ENCODE data around the gene PAM. TPM values are rescaled to one million over a fixed set of nuclear protein-coding genes. Genes with fewer than 3 reads are reported as not detected.

The PAM gene
- total RNA-seq, 4 donors from 2014 or later, result 41.5 to 92.8 (median 48.2) TPM

- no peaks in the 10 kb centered on the region for H3K27me3 ChIP-seq
- peaks cover 5% of the 10 kb centered on the region for H3K4me1 ChIP-seq
- H3K4me3 ChIP-seq, result no peak overlapping the region
- DNase-seq (ENCODE audit: low spot score in 2 of 2), result no peak
- WGBS, result 76% methylated on average over 4 of the region's 4 CpGs
- no peaks in the 10 kb centered on the region for H3K9me3 ChIP-seq
- TF ChIP-seq POLR2AphosphoS5 (IDR thresholded peaks at IDR 0.05) (no peak), POLR2A (IDR thresholded peaks at IDR 0.05) (no peak), EP300 (IDR thresholded peaks at IDR 0.05) (no peak), CTCF (IDR thresholded peaks at IDR 0.05) (no peak)
- peak overlapping the region; percentile 30 for H3K27ac ChIP-seq
- no peaks in the 10 kb centered on the region for H3K36me3 ChIP-seq
Measured at GRCh38 chr5:102855681-102856388, 100.7 kb downstream of the PAM start.

GRCh38 chr5:102856389-102856777, 101.3 kb downstream of the PAM start:
- no peak for DNase-seq (ENCODE audit: low spot score in 2 of 2)
- H3K27me3 ChIP-seq, result no peaks in the 10 kb centered on the region
- H3K27ac ChIP-seq, result peak overlapping the region; percentile 78
- peaks cover 5% of the 10 kb centered on the region for H3K4me1 ChIP-seq
- H3K9me3 ChIP-seq, result no peaks in the 10 kb centered on the region
- WGBS, result 52% methylated on average over 4 of the region's 4 CpGs
- H3K4me3 ChIP-seq, result no peak overlapping the region
- H3K36me3 ChIP-seq, result no peaks in the 10 kb centered on the region
- TF ChIP-seq EP300 (IDR thresholded peaks at IDR 0.05), result no peak
- no peak for TF ChIP-seq POLR2A (IDR thresholded peaks at IDR 0.05)
- TF ChIP-seq POLR2AphosphoS5 (IDR thresholded peaks at IDR 0.05), result no peak
- TF ChIP-seq CTCF (IDR thresholded peaks at IDR 0.05), result no peak

GRCh38 chr5:102857076-102857818, 102.1 kb downstream of the PAM start:
- Histone ChIP-seq H3K4me3 (no peak overlapping the region), H3K36me3 (no peaks in the 10 kb centered on the region), H3K27me3 (no peaks in the 10 kb centered on the region), H3K4me1 (peaks cover 5% of the 10 kb centered on the region), H3K9me3 (no peaks in the 10 kb centered on the region), H3K27ac (peak overlapping the region; percentile 78)
- WGBS, result 72% methylated on average over 6 of the region's 6 CpGs
- TF ChIP-seq POLR2AphosphoS5 (IDR thresholded peaks at IDR 0.05) (peak in 1 of 3 donors; percentile 7), POLR2A (IDR thresholded peaks at IDR 0.05) (no peak)
- DNase-seq (ENCODE audit: low spot score in 2 of 2), result peak in 1 of 2 donors; percentile 73

- WGBS, result 95% methylated on average over 1 of the region's 1 CpG
- no peak overlapping the region for H3K4me3 ChIP-seq
- peaks cover 5% of the 10 kb centered on the region for H3K4me1 ChIP-seq
- TF ChIP-seq EP300 (IDR thresholded peaks at IDR 0.05) (no peak), POLR2A (IDR thresholded peaks at IDR 0.05) (no peak), POLR2AphosphoS5 (IDR thresholded peaks at IDR 0.05) (no peak), CTCF (IDR thresholded peaks at IDR 0.05) (no peak)
- no peaks in the 10 kb centered on the region for H3K36me3 ChIP-seq
- H3K27me3 ChIP-seq, result no peaks in the 10 kb centered on the region
- H3K27ac ChIP-seq, result no peak overlapping the region
- DNase-seq (ENCODE audit: low spot score in 2 of 2), result no peak
- no peaks in the 10 kb centered on the region for H3K9me3 ChIP-seq
Measured at GRCh38 chr5:102858221-102858620, 103.1 kb downstream of the PAM start.

GRCh38 chr5:102858808-102859207, 103.7 kb downstream of the PAM start:
- Histone ChIP-seq H3K9me3 (no peaks in the 10 kb centered on the region), H3K4me3 (no peak overlapping the region), H3K36me3 (no peaks in the 10 kb centered on the region), H3K27ac (no peak overlapping the region), H3K4me1 (peaks cover 5% of the 10 kb centered on the region), H3K27me3 (no peaks in the 10 kb centered on the region)
- WGBS, result 83% methylated on average over 4 of the region's 4 CpGs
- TF ChIP-seq EP300 (IDR thresholded peaks at IDR 0.05) (no peak), POLR2AphosphoS5 (IDR thresholded peaks at IDR 0.05) (no peak), CTCF (IDR thresholded peaks at IDR 0.05) (no peak), POLR2A (IDR thresholded peaks at IDR 0.05) (no peak)
- no peak for DNase-seq (ENCODE audit: low spot score in 2 of 2)
